Measurements from ENCODE around the gene SLC13A4.

GRCh38 chr7:135734343-135734689, 6.3 kb upstream of the SLC13A4 start:
- TF ChIP-seq CTCF (conservative IDR thresholded peaks at IDR 0.05; ENCODE audit: low read length) = no peak
- no peak for TF ChIP-seq EZH2phosphoT487 (IDR thresholded peaks at IDR 0.05; ENCODE audit: borderline replicate concordance, low read depth, low read length)

All from OCI-LY7 (cell line).